Right lobe of liver (tissue), 6 donors: ENCODE measurements around the gene RADIL. TPM values are rescaled to one million over a fixed set of nuclear protein-coding genes. Genes with fewer than 3 reads are reported as not detected.

Experiments
- ATAC-seq, 4 donors: fragments of 200-7000 bp; cut with Tn5 transposase; one replicate each; pipeline ENCODE4 v1.9.1; 2020; ENCODE audit warnings: mild to moderate bottlenecking in 4 of 4, moderate library complexity in 4 of 4
- DNase-seq, 3 donors: peaks; one replicate each; pipeline ENCODE4 v3.0.0-alpha.2; 2020
- H3K27ac ChIP-seq, 3 donors: fragments of 200-600 bp; one replicate each; pipeline ENCODE4 v1.8.0; 2022
- H3K27me3 ChIP-seq, 2 donors: fragments of 200-600 bp; one replicate each; pipeline ENCODE4 v1.8.0; 2022
- H3K36me3 ChIP-seq, 4 donors: fragments of 200-600 bp; sonication (generic) in 1 of 4; one replicate each; pipeline versions ENCODE4 v1.5.1 to v1.8.0; 2017 to 2022; ENCODE audit warnings: control low read depth in 1 of 4
- H3K4me1 ChIP-seq, 4 donors: fragments of 200-600 bp; sonication (generic) in 1 of 4; one replicate each; pipeline versions ENCODE4 v1.5.1 to v1.8.0; 2017 to 2022; ENCODE audit warnings: control low read depth in 1 of 4
- H3K4me3 ChIP-seq, 3 donors: fragments of 200-600 bp; one replicate each; pipeline ENCODE4 v1.8.0; 2022
- H3K9me3 ChIP-seq, 4 donors: fragments of 200-600 bp; sonication (generic) in 1 of 4; one replicate each; pipeline versions ENCODE4 v1.5.1 to v1.8.0; 2017 to 2022; ENCODE audit warnings: control low read depth in 1 of 4
- CTCF ChIP-seq, 4 donors: fragments of 200-600 bp in 3 of 4; fragments of 450-650 bp in 1 of 4; IDR thresholded peaks; one replicate each; pipeline versions ENCODE4 v1.5.1 to v1.8.0; 2016 to 2022; ENCODE audit warnings: antibody characterized with exemption in 4 of 4, mild to moderate bottlenecking in 2 of 4
- POLR2A ChIP-seq: fragments of 450-650 bp; IDR thresholded peaks from one replicate; pipeline ENCODE4 v1.6.1; 2017; ENCODE audit warnings: antibody characterized with exemption, mild to moderate bottlenecking
- WGBS: methylation state at CpG from one replicate; pipeline ENCODE4 v1.1.6; 2018; ENCODE audit warnings: low coverage, low lambda C conversion rate; ENCODE audit not compliant: insufficient coverage; ENCODE audit errors: missing lambda C conversion rate; 5-methylcytosine and 5-hydroxymethylcytosine counted together
- intact Hi-C, 2 donors: fragments of 100-400 bp; cut with DNase I; formaldehyde crosslinking; loops; one replicate each; pipeline versions ENCODE4 v1.11.2 to v1.14.1; 2022
- total RNA-seq, 6 experiments: library from RNA; depleted of rRNA in 2 of 6; stranded (reverse); fragments of >200 nt in 2 of 6; fragmentation: NEBNext Ultra II Directional in 3 of 6; extraction: Animal tissue kit (Norgen Biotek cat#: 25700) in 3 of 6; gene quantifications; one replicate each; pipeline versions ENCODE4 v1.1.0 to v1.2.4, GENCODE V29; 2016 to 2023
- donor health status: DM: no; HTN: yes; CAD: no.
- donor health status: DM: no; HTN: no; CAD: no.
- donor health status: DM: no; HTN: no; CAD: no.
- donor health status: DM: no; HTN: yes; CAD: no.
- donor health status: DM: no; HTN: yes; CAD: no.

The RADIL gene
- total RNA-seq, 6 experiments from 2014 or later, result 0.20 to 1.6 (median 0.34) TPM; not detected in 2

GRCh38 chr7:4856336-4857057 lies 27.0 kb downstream of the RADIL start:
- Histone ChIP-seq H3K4me3 (no peak overlapping the region), H3K27me3 (no peaks in the 10 kb centered on the region), H3K4me1 (no peaks in the 10 kb centered on the region), H3K27ac (no peak overlapping the region), H3K9me3 (no peaks in the 10 kb centered on the region), H3K36me3 (no peaks in the 10 kb centered on the region)
- WGBS, result 73% methylated on average over 10 of the region's 10 CpGs
- intact Hi-C loops, result no loop called here
- ATAC-seq (no peak), DNase-seq (no peak)
- TF ChIP-seq POLR2A (no peak), CTCF (IDR thresholded peaks at IDR 0.05) (no peak)

- H3K36me3 ChIP-seq, result no peaks in the 10 kb centered on the region
- no peaks in the 10 kb centered on the region for H3K4me1 ChIP-seq
- TF ChIP-seq POLR2A, result no peak
- TF ChIP-seq CTCF (IDR thresholded peaks at IDR 0.05), result no peak
- intact Hi-C loops, result no loop called here
- H3K9me3 ChIP-seq, result no peaks in the 10 kb centered on the region
- 51% methylated on average over 6 of the region's 6 CpGs for WGBS
- no peak overlapping the region for H3K4me3 ChIP-seq
- no peak for ATAC-seq
- H3K27me3 ChIP-seq, result no peaks in the 10 kb centered on the region
- DNase-seq, result no peak
- H3K27ac ChIP-seq, result no peak overlapping the region
Observed at GRCh38 chr7:4854916-4855315, 28.6 kb downstream of the RADIL start.

DNA sequence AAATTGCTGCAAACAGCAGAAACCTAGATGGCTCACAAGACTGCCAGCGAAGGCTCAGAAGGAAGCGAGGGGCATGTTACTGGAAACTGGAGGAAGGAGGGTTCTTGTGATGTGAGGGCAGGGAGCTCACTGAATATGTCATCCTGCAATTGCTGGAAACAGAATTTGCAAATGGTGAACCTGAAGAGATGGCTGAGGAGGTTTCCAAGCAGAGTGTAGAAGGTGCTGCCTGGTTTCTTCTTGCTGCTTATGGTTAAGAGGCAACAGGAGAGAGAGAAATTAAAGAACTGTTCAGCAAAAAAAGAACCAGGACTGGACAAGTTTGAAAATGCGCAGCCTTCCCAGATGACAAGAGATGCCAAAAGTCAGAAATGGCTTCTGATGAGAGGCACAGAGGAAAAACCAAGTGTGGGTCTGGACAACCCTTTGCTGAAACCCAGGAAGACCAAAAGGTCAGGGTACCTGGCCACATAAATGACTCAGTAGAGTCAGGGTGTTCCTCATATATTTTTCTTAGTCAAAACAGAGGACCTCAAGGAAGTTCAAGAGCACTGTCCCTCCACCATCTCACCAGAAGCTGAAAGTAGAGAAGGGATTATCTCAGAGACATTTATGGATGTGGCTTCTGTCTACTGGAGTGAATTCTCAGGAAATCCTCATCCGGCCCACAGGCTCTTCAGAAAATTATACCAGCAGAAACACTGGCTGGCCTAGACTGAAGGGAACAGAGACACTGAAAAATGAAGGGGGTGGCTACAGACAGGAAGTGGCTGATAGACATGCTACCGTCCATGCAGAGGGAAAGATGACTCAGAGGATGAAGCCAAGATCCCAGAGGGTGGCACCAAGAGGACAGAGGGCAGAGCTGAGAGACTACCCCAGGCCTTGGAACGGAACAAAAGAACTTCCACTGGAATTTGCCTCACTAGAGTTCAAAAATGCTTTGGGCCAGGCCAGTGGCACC lies 31.8 kb downstream of the RADIL start:
- Histone ChIP-seq H3K27ac (no peak overlapping the region), H3K9me3 (no peaks in the 10 kb centered on the region), H3K36me3 (no peaks in the 10 kb centered on the region), H3K4me1 (no peaks in the 10 kb centered on the region), H3K27me3 (no peaks in the 10 kb centered on the region), H3K4me3 (no peak overlapping the region)
- intact Hi-C loops, result no loop called here
- WGBS, result 70% methylated on average over 5 of the region's 6 CpGs
- ATAC-seq, result no peak
- DNase-seq, result no peak
- no peak for TF ChIP-seq POLR2A

- intact Hi-C loops, result no loop called here
- no peak for TF ChIP-seq POLR2A
- TF ChIP-seq CTCF (IDR thresholded peaks at IDR 0.05), result no peak
- Histone ChIP-seq H3K4me1 (no peaks in the 10 kb centered on the region), H3K9me3 (no peaks in the 10 kb centered on the region), H3K27ac (no peak overlapping the region), H3K27me3 (no peaks in the 10 kb centered on the region), H3K36me3 (no peaks in the 10 kb centered on the region), H3K4me3 (no peak overlapping the region)
- no peak for ATAC-seq
- 65% methylated on average over 4 of the region's 8 CpGs for WGBS
- no peak for DNase-seq
Observed at GRCh38 chr7:4850262-4850795, 33.2 kb downstream of the RADIL start.

- ATAC-seq (peak in 3 of 4 donors; percentile 38 to 64 (median 46)), DNase-seq (no peak)
- Histone ChIP-seq H3K4me1 (no peaks in the 10 kb centered on the region), H3K4me3 (no peak overlapping the region), H3K27me3 (no peaks in the 10 kb centered on the region), H3K9me3 (no peaks in the 10 kb centered on the region), H3K27ac (no peak overlapping the region), H3K36me3 (no peaks in the 10 kb centered on the region)
- TF ChIP-seq POLR2A (no peak), CTCF (IDR thresholded peaks at IDR 0.05) (peak in 3 of 4 donors; percentile 16 to 34 (median 17))
- intact Hi-C loops, result no loop called here
- 30% methylated on average over 4 of the region's 4 CpGs for WGBS
Observed at GRCh38 chr7:4849390-4849789, 34.1 kb downstream of the RADIL start.
